ENCODE data around the gene WNT10A.

Gene WNT10A

DNA sequence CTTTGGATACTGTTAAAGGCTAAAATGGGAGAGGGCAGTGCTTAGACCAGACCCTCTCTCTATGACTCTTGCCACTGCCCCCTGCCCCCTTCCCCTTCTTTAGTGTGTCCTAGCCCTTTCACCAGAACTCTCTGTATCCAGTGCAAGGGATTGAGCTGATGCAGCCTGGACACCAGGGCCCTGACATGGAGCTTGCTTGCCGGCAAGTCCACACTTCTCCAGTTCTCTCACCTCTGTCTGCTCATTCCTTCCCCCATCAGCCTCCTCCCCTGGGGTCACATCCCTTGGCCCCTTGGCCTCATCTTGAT is 22.6 kb upstream of the WNT10A start:
- no peak for DNase-seq

DNA sequence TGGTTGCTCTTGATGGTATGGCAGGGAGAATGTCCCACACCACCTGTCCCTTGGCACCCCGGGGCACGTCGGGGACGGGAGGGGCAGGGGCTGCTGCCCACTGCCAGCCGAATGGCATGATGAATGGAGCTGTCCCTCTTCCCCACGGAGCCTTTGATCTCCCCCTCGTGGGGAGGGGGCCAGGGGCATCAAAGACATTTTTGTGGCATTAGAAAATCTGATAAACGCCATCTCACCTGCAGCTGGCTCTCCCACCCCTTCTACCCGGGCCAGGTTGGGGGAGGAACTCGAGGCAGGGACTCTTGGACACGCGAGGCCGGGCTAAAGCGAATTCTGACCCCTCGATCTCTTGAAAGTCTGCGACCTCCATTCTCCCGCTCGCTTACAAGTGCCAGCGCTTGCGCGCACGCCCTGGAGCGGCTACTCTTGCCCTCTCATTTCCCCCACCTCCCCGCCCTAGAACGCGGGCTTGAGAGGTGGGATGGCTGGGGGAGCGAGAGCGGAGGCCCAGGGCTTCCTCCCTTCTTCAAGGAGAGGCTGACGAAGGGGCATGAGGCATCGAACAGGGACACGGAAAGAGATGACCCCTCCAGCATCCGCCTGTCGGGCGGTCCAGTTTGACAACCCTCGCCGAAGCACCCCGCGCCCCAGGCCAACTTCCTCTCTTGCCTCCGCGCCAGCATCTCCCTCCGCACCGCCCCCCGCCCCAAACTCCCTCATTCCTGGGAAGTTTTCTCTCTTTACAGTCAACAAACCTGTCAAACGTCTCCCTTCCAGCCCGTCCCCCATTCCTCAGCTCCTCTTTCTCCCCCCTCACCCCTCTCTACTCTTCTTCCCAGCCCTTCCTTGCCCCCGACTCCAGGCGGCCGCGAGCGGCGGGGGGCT is 21.7 kb upstream of the WNT10A start:
- DNase-seq = no peak

DNA sequence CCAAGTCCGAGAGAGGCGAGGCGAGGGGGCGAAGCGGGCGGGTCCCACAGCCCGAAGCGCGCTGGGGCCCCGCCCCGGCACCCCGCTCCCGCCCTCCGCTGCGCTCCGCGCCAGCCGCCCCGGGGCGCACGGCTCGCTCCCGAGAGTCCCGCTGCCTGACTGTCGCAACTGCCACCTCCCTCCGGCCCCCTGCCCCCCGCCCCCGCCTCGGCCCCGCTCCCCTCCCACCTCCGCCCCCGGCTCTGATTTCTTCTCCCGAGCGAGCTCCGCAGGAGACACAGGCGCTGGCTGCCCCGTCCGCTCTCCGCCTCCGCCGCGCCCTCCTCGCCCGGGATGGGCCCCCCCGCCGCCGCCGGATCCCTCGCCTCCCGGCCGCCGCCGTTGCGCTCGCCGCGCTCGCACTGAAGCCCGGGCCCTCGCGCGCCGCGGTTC is 21.1 kb upstream of the WNT10A start, which contains the start of gene WNT6:
TSS of gene WNT6 (plus strand) at position 250 of the 432 bp plus-strand sequence. CDS start 233 bp downstream, outside the sequence.
- no peak for DNase-seq

DNA sequence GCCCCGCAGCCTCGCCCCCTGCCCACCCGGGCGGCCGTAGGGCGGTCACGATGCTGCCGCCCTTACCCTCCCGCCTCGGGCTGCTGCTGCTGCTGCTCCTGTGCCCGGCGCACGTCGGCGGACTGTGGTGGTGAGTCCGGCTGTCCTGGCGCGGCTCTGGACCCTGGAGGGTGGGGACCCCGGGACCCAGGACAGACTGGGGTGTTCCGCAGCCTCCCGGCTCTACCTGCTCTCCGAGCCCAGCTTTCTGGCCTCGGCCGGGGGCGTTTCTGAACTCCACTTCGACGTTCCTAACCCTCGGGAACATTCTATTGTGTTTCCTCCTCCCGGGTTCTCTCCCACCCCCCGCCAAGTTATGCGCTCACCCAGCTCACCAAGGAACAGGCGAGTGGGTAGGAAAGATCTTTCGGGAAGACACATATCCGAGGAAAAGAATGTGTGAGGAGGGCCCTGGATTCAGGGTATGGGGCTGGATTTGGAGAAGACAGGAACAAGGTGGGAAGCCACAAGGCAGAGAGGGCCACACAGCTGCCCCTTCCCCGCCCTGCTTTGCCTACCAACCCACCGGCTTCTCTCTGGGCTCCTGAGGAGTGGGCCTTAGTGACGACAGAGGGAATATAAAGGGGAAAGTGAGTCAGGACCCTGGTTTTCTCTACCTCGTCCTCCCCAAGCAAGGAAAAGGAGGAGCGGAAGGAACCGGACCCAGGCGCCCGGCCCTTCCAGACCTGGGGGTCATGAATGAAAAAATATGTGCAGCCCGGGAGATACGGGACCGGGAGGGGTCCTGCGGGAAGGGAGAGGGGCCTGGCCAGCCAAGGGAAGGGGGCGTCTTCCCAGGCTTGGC is 20.4 kb upstream of the WNT10A start:
- DNase-seq = no peak

DNA sequence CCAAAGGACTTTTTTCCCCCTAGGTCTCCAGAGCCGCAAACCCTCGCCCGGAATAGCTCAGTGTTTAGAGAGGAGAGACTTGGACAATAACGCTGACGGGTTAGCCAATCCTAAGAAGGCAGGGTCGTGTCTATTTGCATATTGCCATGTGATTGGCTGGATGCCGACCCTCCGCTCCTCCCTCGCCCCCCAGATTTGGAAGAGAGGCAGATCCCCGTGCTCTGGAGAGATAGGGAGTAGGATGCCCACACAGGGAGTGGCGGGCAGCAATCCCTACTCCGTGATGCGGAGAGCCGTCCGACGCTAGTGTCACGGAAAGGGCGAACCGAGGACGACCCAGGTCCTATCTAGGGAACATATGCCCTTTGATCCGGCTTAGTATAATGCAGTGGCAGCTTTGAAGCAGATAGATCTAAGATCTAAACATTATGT is 19.7 kb upstream of the WNT10A start:
- no peak for DNase-seq

DNA sequence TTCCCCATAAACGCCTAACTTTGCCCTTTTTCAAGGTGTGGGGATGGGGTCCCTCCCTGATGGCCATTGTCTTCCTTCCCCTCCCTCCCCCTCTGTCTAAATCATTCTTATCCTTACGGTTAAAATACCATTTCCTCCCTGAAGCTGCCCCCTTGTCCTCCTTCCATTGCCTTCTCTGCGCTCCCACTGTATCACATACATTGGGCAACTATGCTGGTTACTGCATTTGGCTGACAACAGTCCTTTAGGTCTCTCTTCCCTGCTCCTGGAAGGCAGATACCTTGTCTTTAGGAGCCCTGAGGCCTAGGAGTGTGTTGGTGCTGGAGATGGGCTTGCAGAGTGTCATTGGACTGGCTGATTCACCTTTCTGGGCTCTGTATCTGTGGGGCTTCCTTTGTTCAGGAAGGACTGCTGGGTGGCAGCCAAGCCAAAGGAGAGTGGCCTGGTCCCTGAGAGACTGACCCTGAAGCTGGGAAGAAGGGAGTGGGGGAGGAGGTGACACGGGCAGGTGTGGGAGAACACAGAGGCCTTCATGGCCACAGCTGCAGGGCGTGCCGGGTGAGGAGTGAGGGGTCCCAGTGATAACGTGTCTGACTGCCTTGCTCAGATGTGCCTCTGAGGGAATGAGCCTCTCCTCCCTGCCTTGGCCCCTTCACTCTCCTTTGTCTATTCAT is 18.9 kb upstream of the WNT10A start:
- no peak for DNase-seq

DNA sequence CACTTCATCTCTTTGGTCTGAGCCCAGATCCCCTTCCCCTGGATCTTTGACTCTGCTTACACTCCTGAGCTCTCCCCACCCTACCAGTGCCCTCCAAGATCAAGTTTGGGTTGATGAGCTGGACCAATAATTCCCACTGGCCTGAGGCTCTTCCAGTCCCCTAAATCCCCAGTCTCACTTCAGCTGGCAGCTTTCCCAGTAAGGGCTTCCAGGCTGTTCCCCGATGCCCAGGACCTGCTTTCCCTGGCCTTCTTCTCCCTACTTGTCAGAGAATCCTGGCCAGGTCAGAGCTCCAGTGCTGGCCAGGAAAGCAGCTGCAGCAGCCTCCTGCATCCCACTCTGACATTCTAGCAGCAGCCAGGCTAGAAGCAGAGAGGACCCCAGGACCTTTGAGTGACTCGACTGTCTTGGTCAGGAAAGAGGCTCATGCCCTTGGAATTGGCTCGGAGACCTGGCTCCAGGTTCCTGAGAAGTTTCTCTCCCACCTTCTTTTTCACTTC is 17.6 kb upstream of the WNT10A start:
- no peak for DNase-seq

DNA sequence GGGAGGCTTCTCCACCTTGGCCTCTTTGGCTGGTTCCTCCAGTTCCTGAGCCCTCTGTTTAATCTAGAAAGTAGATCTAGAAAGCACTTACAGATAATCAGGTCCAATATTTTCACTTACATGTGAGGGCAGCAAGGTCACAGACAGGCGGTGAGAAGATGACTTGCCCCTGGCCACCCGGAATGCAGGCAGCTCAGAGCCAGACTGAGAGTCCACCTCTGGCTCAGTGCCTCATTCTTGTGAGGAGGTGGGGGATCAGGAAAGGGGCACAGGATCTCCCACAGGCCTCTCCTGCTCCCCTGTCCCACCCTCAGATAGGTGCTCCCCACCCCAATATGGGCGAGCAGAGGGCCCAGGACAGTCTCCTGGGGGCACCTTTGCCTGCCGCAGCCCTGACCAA is 15.3 kb upstream of the WNT10A start:
- no peak for DNase-seq

DNA sequence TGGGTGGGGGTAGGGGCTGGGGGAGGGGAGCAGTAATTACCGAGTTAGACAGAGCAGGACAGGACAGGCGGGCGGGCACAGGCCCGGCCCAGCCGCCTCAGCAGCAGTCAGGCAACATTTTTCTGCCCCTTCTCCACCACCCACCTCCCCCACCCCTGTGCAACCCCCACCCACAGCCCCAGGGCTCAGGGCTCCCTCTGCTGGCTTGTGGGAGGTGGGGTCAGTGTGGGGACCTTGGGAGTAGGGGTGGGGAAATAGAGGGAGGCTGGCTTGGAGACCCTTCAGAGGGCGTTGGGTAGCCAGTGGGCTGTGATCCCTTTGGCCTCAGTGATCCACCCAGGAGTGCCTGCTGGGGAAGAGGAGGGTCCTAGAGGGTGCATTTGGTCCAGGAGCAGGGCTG is 14.7 kb upstream of the WNT10A start:
- DNase-seq = no peak

DNA sequence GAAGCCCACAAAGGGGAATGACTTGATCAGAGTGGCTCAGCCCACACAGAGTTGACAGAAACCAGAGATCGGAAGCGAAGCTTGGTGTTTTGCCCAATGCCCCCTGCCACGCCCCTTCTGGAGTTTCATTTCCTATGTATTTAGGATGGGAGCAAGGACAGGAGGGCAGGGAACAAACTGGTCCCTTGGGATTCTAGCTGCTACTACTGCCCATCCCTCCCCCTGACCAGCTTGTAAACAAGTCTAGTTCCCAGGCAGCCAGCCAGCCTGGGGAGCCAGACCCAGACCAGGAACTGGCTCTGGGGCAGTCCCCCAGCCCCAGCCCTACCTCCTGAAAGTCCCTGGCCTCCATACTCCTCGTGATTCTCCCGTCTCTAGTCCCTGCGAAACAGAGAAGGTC is 12.8 kb upstream of the WNT10A start:
- no peak for DNase-seq

DNA sequence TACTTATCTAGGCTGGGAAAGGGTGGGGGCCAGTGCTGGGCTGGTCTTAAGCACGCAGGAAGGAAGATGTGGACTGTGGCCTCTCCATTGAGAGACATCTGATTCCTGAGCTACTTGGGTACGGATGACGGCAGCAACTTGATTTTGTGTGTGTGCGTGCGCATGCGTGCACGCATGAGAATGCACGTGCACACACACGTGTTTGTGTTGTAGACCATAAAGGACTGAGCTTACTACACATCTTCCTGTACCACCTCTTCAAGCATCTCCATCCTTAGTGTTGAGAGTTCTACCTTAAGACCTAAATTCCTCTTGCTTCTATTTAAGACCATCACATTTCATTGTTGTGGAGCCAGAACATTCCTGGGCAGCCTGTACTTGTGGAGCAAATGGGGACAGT is 11.6 kb upstream of the WNT10A start:
- DNase-seq = no peak

DNA sequence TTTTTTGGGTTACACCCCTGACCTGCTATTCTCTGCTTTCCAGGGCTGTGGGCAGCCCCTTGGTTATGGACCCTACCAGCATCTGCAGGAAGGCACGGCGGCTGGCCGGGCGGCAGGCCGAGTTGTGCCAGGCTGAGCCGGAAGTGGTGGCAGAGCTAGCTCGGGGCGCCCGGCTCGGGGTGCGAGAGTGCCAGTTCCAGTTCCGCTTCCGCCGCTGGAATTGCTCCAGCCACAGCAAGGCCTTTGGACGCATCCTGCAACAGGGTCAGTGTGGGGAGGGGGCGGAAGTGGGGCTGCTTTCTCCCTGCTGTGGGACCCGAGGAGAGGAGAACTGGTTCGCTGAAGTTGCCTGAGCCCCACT is 9.7 kb upstream of the WNT10A start:
- no peak for DNase-seq

DNA sequence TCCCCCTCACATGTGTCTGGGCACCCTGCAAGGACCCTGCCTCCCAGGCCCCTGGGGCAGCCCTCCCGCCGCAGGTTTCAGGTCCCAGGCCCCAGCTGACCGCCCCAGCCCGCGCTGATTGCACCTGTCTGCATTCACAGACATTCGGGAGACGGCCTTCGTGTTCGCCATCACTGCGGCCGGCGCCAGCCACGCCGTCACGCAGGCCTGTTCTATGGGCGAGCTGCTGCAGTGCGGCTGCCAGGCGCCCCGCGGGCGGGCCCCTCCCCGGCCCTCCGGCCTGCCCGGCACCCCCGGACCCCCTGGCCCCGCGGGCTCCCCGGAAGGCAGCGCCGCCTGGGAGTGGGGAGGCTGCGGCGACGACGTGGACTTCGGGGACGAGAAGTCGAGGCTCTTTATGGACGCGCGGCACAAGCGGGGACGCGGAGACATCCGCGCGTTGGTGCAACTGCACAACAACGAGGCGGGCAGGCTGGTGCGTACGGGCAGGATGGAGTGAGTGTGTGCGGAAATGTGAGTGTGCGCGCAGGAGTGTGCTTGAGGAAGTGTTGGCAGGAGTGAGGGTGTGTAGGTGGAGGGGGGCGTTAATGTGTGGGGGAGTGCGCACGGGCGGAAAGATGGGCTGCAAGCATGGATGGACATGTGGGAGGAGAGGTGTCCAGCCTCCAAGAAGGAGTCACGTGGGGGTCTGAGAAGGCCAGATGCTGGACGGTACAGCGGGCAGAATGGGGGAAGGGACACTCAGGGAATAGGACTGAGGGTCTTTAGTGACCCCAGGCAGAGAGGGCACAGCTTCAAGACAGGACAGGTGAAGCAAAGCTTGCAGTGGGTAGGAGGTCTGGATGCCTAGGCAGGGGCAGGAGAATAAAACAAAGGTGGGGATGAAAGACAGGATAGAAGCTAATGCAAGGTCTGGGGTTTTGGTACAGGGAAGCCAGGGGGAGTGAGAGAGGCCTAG is 9.0 kb upstream of the WNT10A start:
- DNase-seq = no peak

DNA sequence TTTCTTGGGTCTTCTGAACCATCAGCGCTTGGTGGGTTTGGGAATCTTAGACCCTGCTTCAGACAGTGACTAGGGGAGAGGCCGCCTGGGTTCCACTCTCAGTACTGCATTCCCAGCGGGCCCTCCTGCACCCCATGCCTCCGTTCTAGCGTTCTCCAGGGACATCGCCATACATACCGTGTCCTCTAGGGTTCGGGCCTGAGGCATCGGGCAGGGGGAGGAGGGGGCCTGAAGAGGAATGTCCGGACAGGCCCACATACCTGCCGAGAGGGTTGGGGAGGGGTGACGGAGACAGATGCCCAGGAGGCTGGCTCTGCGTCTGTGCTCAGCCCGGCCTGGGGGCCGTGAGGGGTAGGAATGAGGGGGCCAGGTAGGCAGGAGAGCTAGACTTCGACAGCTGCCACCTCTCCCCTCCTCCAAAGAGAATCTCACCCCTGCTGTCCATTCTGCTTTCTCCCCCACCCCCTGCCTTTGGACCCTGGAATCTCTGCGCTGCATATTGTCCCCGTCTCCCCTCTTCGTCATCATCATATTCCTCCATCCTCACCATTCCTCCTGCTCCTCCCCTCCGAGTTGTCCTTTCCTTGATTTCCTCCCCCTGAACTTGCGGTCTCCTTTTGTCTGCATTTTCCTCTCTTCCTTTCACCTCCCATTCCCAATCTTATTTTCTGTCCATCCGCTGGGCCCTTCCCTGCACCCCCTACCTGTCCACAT is 7.8 kb upstream of the WNT10A start:
- DNase-seq = no peak

DNA sequence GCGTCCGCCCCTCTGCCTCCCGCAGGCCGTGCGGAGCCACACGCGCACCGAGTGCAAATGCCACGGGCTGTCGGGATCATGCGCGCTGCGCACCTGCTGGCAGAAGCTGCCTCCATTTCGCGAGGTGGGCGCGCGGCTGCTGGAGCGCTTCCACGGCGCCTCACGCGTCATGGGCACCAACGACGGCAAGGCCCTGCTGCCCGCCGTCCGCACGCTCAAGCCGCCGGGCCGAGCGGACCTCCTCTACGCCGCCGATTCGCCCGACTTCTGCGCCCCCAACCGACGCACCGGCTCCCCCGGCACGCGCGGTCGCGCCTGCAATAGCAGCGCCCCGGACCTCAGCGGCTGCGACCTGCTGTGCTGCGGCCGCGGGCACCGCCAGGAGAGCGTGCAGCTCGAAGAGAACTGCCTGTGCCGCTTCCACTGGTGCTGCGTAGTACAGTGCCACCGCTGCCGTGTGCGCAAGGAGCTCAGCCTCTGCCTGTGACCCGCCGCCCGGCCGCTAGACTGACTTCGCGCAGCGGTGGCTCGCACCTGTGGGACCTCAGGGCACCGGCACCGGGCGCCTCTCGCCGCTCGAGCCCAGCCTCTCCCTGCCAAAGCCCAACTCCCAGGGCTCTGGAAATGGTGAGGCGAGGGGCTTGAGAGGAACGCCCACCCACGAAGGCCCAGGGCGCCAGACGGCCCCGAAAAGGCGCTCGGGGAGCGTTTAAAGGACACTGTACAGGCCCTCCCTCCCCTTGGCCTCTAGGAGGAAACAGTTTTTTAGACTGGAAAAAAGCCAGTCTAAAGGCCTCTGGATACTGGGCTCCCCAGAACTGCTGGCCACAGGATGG is 7.1 kb upstream of the WNT10A start:
- DNase-seq = no peak

DNA sequence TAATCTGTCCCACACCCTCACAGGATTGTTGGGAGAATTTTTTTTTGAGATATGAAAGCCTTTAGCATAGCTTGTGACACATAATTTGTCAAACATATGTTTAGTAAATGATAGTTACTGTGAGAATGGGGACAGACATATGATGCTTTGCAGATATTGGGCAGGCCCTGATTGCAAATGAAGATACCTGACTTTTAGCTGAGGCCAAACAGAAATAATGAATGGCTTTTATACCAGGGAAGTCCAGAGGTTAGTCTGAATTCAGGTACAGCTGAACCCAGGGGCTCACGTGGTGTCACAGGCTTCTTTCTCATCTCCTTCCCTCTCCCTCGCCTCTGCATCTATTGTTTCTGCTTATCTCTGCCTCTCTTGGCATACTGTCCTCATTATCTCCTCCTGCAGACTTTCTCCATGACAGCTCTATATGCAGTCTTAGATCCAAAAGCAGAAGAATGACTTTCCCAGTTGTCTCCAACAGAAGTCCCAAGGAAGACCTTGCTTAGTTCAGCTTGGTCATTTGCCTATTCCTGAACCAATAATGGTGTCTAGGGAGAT is 4.9 kb upstream of the WNT10A start:
- DNase-seq = no peak

DNA sequence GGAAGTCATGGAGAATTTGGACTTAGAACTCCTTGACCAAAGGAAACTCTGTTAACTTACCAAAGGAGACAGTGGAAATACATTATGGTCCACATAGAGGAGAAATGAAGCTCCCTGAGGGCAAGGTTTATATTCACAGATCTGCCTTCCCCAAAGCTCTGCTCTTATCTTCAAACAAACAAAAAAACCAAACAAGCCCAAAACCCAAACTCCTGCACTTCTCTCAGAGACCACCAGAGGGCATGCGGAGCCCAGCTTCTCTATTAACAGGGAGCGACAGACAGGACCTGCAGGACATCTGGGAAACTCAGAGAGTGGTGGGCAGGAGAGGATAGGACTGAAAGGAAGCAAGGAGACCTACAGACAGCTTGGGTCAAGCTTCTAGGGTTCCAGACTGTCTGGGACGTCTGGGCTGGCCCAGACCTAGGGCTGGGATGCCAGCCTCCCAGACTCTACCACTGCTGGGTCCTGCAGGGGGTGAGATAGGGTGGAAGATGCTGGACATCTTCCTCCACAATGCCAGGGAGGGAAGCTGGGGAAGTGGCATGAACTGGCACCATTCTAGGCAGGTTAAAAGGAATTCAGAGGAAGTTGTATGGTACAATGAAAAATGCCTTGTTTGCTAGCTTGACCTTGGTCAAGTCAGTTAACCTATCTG is 4.0 kb upstream of the WNT10A start:
- DNase-seq = peak; percentile 71

DNA sequence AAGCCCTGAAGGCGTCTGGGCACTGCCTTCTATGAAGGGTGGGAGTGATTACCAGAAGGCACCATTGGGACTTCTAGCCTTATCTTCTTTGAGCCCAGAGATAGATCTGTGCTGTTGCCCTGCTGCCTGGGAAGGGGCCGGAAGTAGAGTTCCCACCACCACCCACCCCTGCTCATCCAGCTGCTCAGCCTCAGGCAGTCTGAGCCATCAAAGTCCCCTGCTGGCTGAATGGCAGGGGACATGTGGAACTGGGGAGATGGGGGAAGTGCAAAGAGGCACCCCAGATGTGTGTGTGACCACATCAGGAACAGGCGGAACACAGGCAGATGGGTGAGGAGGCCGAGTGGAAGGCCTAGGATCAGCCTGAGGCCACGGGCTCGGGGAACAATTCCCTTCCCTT is 3.3 kb upstream of the WNT10A start:
- DNase-seq = no peak

DNA sequence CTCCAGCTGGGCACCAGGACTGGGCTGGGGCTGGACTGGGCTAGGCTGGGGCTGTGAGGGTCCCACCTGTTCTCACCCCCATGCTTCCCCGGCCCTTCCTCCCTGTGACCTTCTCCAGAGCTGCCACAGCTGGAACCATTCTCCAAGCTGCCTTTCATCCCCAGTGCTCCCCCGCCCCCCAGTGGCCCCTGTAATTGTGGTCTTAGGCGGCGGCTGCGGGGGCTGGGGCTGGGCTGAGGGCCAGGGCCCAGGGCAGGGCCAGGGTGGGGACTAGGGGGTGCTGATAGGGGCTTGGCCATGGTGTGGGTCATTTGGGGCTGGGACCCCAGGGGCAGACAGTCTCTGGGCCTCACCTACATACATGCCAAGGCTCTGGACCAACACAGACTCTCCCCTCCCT is 2.8 kb upstream of the WNT10A start:
- no peak for DNase-seq

DNA sequence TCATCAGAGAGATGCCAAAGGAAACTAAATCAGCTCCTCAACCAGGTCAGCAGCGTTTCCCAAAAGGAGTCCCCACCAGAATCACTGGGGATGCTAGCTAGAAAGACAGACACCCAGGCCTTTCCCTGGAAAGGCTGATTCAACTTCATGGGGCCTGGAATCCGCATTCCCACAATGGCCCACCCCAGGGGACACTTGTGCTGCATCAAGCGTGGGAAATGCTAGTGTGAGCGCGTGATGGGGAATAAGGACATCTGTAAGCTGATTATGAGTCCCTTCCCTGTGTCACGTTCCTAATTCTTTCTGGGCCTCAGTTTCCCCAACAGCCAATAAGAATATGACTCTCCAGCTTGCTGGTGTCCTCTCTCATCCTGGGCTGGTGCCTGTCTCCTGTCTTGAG is 2.2 kb upstream of the WNT10A start:
- no peak for DNase-seq
